Stimulated activated CD8-positive, alpha-beta memory T cell treated with anti-CD3 and anti-CD28 coated beads, Interleukin-7, amount 100 ng/mL, for 24 hours (primary cell): ENCODE measurements around the gene ATP1A1.

ENCODE experiments used
- DNase-seq: peaks from one replicate; pipeline ENCODE4 v3.0.0-alpha.2; 2020; ENCODE audit warnings: low read depth

Gene ATP1A1

GRCh38 chr1:116345011-116345410 is 28.0 kb upstream of the ATP1A1 start:
- DNase-seq = no peak

- DNase-seq = no peak
Observed at GRCh38 chr1:116345843-116346242, 27.2 kb upstream of the ATP1A1 start.

- DNase-seq = no peak
Observed at GRCh38 chr1:116346943-116347673, 25.9 kb upstream of the ATP1A1 start.

- DNase-seq = no peak
Observed at GRCh38 chr1:116347696-116348095, 25.3 kb upstream of the ATP1A1 start.

DNA sequence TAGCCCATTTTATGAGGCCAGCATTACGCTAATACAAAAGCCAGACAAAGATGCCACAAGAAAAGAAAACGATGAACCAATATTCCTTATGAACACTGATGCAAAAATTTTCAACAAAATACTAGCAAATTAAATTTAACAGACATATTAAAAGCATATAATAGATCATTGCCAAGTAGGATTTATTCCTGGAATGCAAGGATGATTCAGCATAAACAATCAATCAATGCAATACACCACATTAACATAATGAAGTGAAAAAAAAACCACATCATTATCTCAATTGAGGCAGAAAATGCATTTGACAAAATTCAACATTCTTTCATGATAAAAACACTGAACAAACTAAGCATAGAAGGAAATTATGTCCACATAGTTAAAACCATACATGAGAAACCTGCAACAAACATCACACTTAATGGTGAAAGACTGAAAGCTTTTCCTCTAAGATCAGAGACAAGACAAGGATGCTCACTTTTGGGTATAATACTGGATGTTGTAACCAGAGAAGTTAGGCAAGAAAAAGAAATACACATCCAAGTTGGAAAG is 22.9 kb upstream of the ATP1A1 start:
- no peak for DNase-seq

GRCh38 chr1:116351914-116352313 is 21.1 kb upstream of the ATP1A1 start:
- DNase-seq = no peak

- DNase-seq = no peak
Observed at GRCh38 chr1:116352349-116352813, 20.7 kb upstream of the ATP1A1 start.

GRCh38 chr1:116353155-116353554 is 19.9 kb upstream of the ATP1A1 start:
- DNase-seq = no peak

- no peak for DNase-seq
Observed at GRCh38 chr1:116356067-116356466, 17.0 kb upstream of the ATP1A1 start.

GRCh38 chr1:116356673-116357072 is 16.4 kb upstream of the ATP1A1 start:
- no peak for DNase-seq

DNA sequence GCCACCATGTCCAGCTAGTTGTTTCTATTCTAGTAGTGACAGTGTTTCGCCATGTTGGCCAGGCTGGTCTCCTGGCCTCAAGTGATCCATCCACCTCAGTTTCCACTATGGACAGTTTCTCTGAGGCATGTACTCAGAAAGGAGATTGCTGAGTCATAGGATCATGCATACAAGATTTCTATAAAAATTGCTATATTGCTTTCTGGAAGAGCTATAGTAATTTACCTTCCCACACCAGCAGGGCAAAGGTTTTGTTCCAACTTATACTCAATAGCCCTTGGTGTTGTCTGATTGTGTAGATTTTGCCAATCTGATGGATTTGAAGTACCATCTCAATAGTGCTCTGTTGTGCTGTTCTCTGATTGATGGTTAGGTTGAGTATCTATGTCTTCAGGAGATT is 15.6 kb upstream of the ATP1A1 start:
- DNase-seq = no peak

DNA sequence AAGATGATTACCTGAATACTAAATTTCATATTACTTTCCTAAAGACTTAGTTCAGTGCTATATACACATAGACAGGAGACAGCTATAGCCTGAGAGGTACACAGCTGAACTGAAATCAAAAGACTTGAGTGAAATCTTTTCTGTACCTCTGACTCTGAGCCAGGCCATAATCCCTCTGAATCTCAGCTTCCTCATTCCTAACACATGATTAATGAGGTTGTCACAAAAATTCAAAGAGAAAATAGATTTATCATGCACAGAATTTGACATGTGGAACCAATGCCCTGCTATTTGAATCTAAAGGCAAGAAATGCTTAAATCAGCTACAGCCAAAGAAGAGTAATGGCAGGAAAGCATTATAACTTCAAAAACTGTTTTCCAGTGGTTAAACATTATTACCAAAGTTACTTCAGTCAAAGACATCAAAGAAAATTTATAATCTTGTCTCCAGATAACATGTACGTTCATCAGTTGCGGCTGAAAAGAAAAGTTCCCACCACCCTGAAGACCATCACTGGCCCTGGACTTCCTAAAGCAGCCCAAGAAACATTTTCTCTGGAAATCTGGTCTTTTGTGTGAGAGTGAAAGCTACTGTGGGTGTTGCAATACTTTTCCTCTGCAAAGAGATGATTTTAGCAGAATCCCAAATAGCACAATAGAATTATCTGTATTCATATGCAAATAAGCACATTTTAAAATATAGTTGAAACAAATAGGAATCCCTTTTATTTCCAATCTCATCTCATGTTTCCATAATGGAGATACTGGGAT is 13.8 kb upstream of the ATP1A1 start:
- no peak for DNase-seq

GRCh38 chr1:116359871-116360270 is 13.2 kb upstream of the ATP1A1 start:
- DNase-seq = no peak

DNA sequence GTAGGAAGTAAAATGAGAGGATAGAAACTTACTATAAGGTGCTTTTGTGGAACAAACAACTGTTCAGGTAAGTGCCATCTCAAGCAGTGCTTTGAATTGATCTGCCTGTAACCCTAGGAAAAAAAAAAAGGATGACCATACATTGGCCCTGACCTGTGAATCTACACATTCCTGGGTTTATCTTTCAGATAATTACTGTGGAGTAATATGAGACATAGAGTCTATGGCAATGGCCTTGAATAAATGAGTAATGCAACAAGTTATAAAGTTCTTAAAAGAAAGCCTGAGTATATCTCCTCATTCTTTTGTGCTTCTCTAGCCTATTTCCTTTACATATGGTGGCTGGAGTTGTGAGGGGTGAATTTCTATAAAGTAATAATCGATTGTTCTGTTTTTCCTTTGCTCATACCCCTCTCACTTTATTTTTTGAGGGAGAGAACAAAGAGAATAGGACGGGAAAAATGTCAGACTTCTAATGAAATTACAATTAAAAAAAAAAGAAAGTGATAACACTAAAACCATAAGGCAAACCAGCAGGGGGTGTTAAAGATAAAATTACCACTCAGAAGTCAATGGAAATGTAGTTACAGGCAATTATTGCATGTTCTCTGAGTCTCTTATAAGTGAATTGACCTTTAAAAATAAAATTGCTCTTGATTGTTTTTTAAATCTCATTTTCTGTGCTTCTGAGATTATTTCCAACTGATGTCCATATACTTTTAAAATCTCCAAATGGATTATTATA is 12.4 kb upstream of the ATP1A1 start:
- DNase-seq = no peak

GRCh38 chr1:116361648-116362047 is 11.4 kb upstream of the ATP1A1 start:
- DNase-seq = no peak

- DNase-seq = no peak
Observed at GRCh38 chr1:116362050-116362449, 11.0 kb upstream of the ATP1A1 start.

- no peak for DNase-seq
Observed at GRCh38 chr1:116365353-116365780, 7.7 kb upstream of the ATP1A1 start.

- no peak for DNase-seq
Observed at GRCh38 chr1:116365857-116366256, 7.2 kb upstream of the ATP1A1 start.

DNA sequence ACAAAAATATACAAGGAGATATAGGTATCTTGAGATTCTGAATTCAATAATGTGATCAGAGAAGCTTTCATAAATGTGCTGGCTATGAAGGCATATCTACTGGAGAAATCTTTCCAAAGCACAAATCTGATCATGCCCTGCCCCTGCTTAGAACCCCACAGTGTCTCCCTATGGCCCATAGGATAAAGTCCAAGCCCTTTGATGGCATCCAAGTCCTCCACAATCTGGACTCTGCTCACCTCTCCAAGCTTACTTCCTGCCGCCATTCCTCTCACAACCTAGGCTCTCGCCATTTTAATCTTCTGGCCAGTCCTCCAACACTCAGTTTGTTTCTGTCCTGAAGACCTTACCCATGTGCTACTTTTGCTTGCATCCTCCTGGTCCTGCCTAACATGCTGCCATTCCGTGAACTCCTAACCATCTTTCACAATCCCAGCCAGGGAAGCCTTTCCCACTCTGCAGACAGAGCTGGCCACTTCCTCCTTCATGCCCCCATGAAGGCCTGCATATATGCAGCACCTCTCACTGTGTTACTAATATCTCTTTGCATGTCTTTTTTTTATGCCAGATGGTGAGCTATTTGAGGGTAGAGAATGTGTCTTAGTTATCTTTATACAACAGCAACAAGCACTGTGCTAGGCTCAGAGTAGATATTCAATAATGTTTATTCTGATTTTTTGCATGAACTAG is 5.6 kb upstream of the ATP1A1 start:
- DNase-seq = no peak

DNA sequence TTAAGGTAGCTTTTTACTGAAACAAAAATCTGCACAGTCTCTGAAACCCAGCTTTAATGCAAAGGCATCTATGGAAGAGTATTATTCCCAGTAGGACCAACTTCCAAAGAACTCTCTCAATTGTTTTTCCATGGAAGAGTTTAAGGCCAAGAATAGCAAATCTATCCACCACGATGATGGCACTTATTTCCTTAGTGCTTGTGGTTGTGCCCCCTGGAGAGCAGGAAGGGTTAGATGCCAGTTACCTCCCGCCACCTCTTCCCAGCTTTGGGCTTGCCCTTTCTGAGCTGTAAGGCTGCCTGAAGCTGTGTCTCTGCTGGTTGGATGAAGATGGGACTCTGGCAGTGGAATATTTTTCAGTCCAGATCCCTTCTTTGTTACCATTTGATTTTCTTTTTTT is 4.8 kb upstream of the ATP1A1 start:
- no peak for DNase-seq

DNA sequence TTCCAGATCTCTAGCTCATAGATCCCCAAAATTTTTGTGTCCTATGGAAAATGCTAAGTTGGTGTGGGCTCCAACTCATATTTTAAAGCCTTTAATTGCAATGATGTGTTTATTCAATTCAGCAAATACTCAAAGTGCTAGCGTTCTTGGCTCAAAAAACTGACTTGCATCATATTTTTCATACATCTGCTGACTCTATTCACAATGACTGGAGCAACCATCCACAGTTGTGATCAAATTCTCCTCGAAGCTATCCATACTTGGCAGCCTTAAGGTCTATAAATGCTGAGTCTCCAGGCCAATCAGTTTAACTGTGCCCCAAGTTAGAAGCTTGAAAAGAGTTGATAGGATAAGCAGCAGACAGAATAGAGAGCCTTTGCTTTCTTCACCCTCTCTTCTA is 2.9 kb upstream of the ATP1A1 start:
- no peak for DNase-seq

DNA sequence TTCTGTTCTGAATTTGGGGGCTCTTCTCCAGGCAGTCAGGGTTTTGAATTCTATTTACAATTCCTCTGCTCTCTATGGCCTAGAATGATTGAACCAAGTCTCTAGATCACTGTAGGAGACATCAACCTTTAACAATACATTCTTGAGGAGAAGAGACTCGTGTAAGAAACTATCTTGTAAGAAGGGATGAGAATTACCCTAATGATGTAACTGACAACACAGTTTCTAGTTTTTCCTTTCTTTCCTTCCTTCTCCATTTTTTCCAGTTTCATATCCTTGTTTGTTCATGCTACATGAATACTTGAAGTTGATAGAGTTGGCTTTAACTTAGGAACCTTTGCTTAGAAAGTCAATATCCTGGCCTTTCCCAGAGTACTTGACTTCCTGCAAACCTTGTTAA is 1.3 kb upstream of the ATP1A1 start:
- DNase-seq = no peak
